GM10248 (cell line): Measurements from ENCODE around the gene KLHDC7A.

Experiments
- CTCF ChIA-PET: fragments of 300-600 bp; sonication (Branson Sonifier 250); formaldehyde crosslinking; extraction: SDS; loops from one replicate; lab custom pipeline; 2021; ENCODE audit warnings: antibody characterized with exemption; lab: Yijun Ruan, JAX
- POLR2A ChIA-PET: fragments of 350-650 bp; sonication (Branson Sonifier 250); formaldehyde crosslinking; extraction: SDS; loops from one replicate; lab custom pipeline; 2020; ENCODE audit warnings: antibody characterized with exemption; lab: Yijun Ruan, JAX
- DNase-seq: peaks from one replicate; pipeline ENCODE4 v3.0.0; 2012; ENCODE audit errors: extremely low spot score
- CTCF ChIP-seq: IDR thresholded peaks from 2 replicates; pipeline ENCODE4 v1.5.1; 2012; ENCODE audit warnings: mild to moderate bottlenecking, low read depth; ENCODE audit errors: extremely low read depth, missing control alignments, control extremely low read depth

KLHDC7A gene

GRCh38 chr1:18481921-18482701 lies 1.4 kb downstream of the KLHDC7A start:
- CTCF ChIA-PET = no interaction called here
- TF ChIP-seq CTCF = no peak
- POLR2A ChIA-PET = no interaction called here
- no peak for DNase-seq

- ChIA-PET CTCF (no interaction called here), POLR2A (no interaction called here)
- no peak for TF ChIP-seq CTCF
- DNase-seq = no peak
Observed at GRCh38 chr1:18482721-18483425, 2.1 kb downstream of the KLHDC7A start.

GRCh38 chr1:18484276-18484675 lies 3.5 kb downstream of the KLHDC7A start:
- no peak for DNase-seq
- no peak for TF ChIP-seq CTCF
- POLR2A ChIA-PET = no interaction called here
- CTCF ChIA-PET = no interaction called here

- no peak for TF ChIP-seq CTCF
- ChIA-PET CTCF (no interaction called here), POLR2A (no interaction called here)
- DNase-seq = no peak
Observed at GRCh38 chr1:18484721-18485120, 4.0 kb downstream of the KLHDC7A start.

- no peak for DNase-seq
Observed at GRCh38 chr1:18485227-18485626, 4.5 kb downstream of the KLHDC7A start.

GRCh38 chr1:18486195-18486594 lies 5.5 kb downstream of the KLHDC7A start:
- no peak for DNase-seq
- TF ChIP-seq CTCF = no peak
- CTCF ChIA-PET = no interaction called here
- POLR2A ChIA-PET = no interaction called here

More at GRCh38 chr1:18485227-18485626, 4.5 kb downstream of the KLHDC7A start:
- ChIA-PET POLR2A (no interaction called here), CTCF (no interaction called here)
- no peak for TF ChIP-seq CTCF
